ENCODE data around the gene SPANXN5. TPM values are rescaled to one million over a fixed set of nuclear protein-coding genes. Genes with fewer than 3 reads are reported as not detected.

Gene SPANXN5
- total and polyA plus RNA-seq, 10 of the 15 experiments (the other 5 are each of a cell fraction or from before 2014, with no cell fraction given): not detected

- in situ Hi-C loops (cut with MboI) (no loop called here), intact Hi-C loops (cut with micrococcal nuclease; ENCODE audit: unreplicated experiment) (no loop called here)
- Histone ChIP-seq H3K4me2 (ENCODE audit: control insufficient read depth, insufficient read depth) (no peak overlapping the region), H3K9me3 (replicated peaks; ENCODE audit: control insufficient read depth, insufficient read depth, low read length) (no peaks in the 10 kb centered on the region), H3K79me2 (ENCODE audit: control insufficient read depth, insufficient read depth, low read length) (no peaks in the 10 kb centered on the region), H3K4me1 (ENCODE audit: control insufficient read depth, insufficient read depth, low read length) (no peaks in the 10 kb centered on the region), H3K27me3 (replicated peaks in 1 of 2; ENCODE audit: control insufficient read depth in 2 of 2, insufficient read depth in 2 of 2, low read length in 1 of 2) (no peaks in the 10 kb centered on the region), H3K36me3 (ENCODE audit: control insufficient read depth in 2 of 2, insufficient read depth in 2 of 2, low read length in 1 of 2) (no peaks in the 10 kb centered on the region), H3K27ac (ENCODE audit: control insufficient read depth, insufficient read depth) (no peak overlapping the region), H4K20me1 (ENCODE audit: control insufficient read depth, insufficient read depth) (no peaks in the 10 kb centered on the region), H3K9ac (ENCODE audit: control insufficient read depth, insufficient read depth, low read length) (no peak overlapping the region), H2AFZ (ENCODE audit: control insufficient read depth, low read depth, low read length) (no peak overlapping the region), H3K4me3 (no peak overlapping the region)
- TF ChIP-seq SPI1 (IDR thresholded peaks at IDR 0.05; ENCODE audit: borderline replicate concordance, insufficient read depth, low read depth, low read length) (peak; percentile 37; the same call in 1 of the 2 replicates), LARP7 (IDR thresholded peaks at IDR 0.05) (no peak)
- ChIA-PET POLR2A (no interaction called here), CTCF (no interaction called here), SMC1A (ENCODE audit: uncharacterized antibody, unreplicated experiment) (no interaction called here), RAD21 (ENCODE audit: unreplicated experiment) (no interaction called here)
- ATAC-seq (peak; percentile 32; the same call in 2 of the 3 replicates), DNase-seq (ENCODE audit: low read depth, low spot score) (no peak), FAIRE-seq (no peak)
- BruUV-seq (replicated peaks): no TSS peak
- WGBS (ENCODE audit: insufficient coverage, insufficient replicate concordance, low lambda C conversion rate, missing lambda C conversion rate): 4% methylated on average over 2 of the region's 2 CpGs
Observed at GRCh38 chrX:52839137-52839536, 41.9 kb upstream of the SPANXN5 start.

- in situ Hi-C loops (cut with MboI) (no loop called here), intact Hi-C loops (cut with micrococcal nuclease; ENCODE audit: unreplicated experiment) (no loop called here)
- no peaks in the 10 kb centered on the region for H3K4me1 ChIP-seq (ENCODE audit: control insufficient read depth, insufficient read depth, low read length)
- H3K4me2 ChIP-seq (ENCODE audit: control insufficient read depth, insufficient read depth): no peak overlapping the region
- no peak for ATAC-seq
- no peak overlapping the region for H3K27ac ChIP-seq (ENCODE audit: control insufficient read depth, insufficient read depth)
- H3K27me3 ChIP-seq (replicated peaks in 1 of 2; ENCODE audit: control insufficient read depth in 2 of 2, insufficient read depth in 2 of 2, low read length in 1 of 2): no peaks in the 10 kb centered on the region
- ChIA-PET SMC1A (ENCODE audit: uncharacterized antibody, unreplicated experiment) (no interaction called here), POLR2A (no interaction called here), RAD21 (ENCODE audit: unreplicated experiment) (no interaction called here), CTCF (no interaction called here)
- FAIRE-seq: no peak
- H3K36me3 ChIP-seq (ENCODE audit: control insufficient read depth in 2 of 2, insufficient read depth in 2 of 2, low read length in 1 of 2): no peaks in the 10 kb centered on the region
- TF ChIP-seq TBL1XR1 (IDR thresholded peaks at IDR 0.05; ENCODE audit: low read depth, low read length) (no peak), WRNIP1 (IDR thresholded peaks at IDR 0.05; ENCODE audit: borderline replicate concordance, low read depth, low read length) (no peak), MYC (IDR thresholded peaks at IDR 0.05; ENCODE audit: insufficient read depth, insufficient read length, insufficient replicate concordance, low read length, severe bottlenecking) (no peak), MLLT1 (IDR thresholded peaks at IDR 0.05) (no peak)
- H3K9ac ChIP-seq (ENCODE audit: control insufficient read depth, insufficient read depth, low read length): no peak overlapping the region
- no peak for DNase-seq (ENCODE audit: low read depth, low spot score)
- no peaks in the 10 kb centered on the region for H3K79me2 ChIP-seq (ENCODE audit: control insufficient read depth, insufficient read depth, low read length)
- no peak overlapping the region for H2AFZ ChIP-seq (ENCODE audit: control insufficient read depth, low read depth, low read length)
- WGBS (ENCODE audit: insufficient coverage, insufficient replicate concordance, low lambda C conversion rate, missing lambda C conversion rate): 0% methylated on average over 3 of the region's 3 CpGs
- no peaks in the 10 kb centered on the region for H4K20me1 ChIP-seq (ENCODE audit: control insufficient read depth, insufficient read depth)
- no peaks in the 10 kb centered on the region; the same call in 2 of the 3 replicates for H3K9me3 ChIP-seq (replicated peaks; ENCODE audit: control insufficient read depth, insufficient read depth, low read length)
- BruUV-seq (replicated peaks): no TSS peak
- no peak overlapping the region for H3K4me3 ChIP-seq
Observed at GRCh38 chrX:52830551-52830950, 33.3 kb upstream of the SPANXN5 start.

Measured in GM12878 (cell line).